HG02840 (cell line): ENCODE measurements around the gene PPP4R3B.

ENCODE experiments used
- ATAC-seq: cut with Tn5 transposase; IDR thresholded peaks from one replicate; pipeline ENCODE4 v1.9.1; 2021; ENCODE audit warnings: mild to moderate bottlenecking, moderate library complexity, moderate number of reproducible peaks; ENCODE audit not compliant: unreplicated experiment, low FRiP score

PPP4R3B gene

GRCh38 chr2:55524884-55525437, 92.5 kb downstream of the PPP4R3B start:
- ATAC-seq: no peak

DNA sequence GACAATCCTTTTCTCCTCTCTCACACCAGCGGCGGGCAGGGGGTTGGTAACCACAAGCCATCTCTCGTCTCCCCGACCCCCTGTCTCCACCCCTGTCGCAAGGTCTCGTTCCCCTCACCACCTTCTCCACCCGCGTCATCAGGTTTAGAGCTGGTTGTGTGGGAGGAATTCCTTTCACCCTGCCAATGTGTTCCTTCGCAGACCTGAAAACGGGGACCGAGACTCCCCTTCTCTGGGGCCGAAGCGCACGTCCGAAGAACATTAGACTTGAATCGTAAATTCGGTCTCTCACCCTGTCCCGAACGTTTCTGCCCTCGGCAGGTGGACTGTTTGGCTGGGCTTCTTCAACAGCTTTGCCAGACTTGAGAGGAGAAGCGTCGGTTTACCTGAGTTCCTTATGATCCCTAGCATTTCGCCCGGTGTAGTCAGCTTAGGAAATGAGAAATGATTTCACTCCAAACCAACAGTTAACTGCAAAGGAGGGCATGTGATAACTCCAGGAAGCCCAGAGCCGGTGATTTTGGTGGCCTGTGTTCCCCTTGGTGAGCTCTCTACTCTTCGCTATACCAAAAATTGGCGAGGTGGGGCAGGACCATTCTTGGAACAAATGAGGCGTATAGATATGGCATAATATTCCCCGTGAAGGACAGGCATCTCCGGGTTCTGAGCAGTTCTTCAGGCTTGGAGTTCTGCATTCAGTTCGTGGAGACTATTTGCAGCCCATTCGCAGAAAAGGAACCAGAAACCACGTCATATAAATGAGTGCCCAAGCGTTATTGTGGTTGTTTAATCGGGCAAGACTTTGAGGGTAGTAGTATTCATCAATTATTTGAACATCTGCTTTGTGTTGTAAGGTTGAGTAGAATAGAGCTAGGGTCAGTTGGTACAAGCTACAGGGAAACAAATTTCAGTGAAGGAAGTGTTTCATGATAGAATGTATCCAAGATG, 97.2 kb downstream of the PPP4R3B start:
- ATAC-seq: peak; percentile 11

DNA sequence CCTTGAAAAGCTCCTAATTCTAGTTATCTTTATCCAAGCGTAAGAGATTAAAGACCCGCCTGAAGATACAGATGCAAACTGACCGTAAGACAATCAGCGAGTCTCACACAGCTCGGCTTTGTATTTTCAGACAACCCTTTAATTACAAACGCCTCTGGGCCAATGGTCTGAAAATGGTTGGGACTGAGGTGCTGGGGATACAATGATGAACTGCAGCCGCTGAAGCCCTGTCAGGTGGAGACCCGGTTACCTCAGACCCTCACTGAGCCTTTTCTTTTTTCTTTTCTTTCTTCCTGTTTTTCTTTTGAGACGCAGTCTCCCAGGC, 98.6 kb downstream of the PPP4R3B start:
- ATAC-seq: no peak

DNA sequence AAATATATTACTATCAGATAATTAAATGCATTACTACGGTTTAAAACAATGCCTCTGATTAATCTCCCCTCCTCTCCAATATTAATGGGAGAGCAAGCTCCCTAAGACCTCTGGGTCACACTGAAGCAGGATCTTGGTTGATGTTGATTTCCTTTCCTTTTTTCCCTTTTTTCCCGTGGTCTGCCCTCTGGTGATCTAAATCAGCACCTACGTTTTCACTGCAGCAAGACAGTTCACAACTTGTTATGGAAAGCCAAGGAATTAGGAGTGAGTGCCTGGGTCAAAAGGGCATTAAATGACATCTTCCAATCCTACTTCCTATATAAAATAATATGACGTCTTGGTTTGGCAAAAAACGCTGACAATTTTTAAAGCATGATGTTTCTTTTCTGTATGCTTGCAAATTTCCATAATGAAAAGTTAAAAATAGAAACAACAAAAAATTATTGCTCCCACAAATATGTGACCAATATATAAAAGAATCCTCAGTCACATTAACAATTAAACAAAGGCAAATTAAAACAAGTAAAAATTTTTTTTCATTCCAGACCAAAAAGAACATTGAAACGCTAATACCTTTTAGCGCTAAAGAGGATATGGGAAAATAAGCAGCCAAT, 105.8 kb downstream of the PPP4R3B start:
- no peak for ATAC-seq

GRCh38 chr2:55502590-55503141, 114.8 kb downstream of the PPP4R3B start:
- ATAC-seq: no peak

DNA sequence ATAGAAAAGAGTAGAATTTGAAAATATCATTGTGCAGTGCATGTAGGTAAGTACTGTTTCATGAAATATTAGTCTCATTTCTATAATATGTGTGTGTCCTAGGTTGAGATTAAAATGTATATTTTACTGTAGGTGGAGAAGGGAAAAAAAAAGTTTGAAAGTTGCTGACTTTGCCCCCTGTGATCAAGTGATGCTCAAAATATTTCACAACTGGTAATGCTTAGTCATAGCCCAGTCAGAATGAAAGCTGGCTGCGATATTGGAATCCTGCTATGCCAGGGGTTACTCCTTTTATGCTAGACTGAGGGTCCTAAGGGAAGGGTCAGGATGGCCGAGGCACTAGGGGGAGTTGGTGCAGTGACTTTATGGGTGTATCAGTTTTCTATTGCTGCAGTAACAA, 117.4 kb downstream of the PPP4R3B start:
- ATAC-seq: no peak

DNA sequence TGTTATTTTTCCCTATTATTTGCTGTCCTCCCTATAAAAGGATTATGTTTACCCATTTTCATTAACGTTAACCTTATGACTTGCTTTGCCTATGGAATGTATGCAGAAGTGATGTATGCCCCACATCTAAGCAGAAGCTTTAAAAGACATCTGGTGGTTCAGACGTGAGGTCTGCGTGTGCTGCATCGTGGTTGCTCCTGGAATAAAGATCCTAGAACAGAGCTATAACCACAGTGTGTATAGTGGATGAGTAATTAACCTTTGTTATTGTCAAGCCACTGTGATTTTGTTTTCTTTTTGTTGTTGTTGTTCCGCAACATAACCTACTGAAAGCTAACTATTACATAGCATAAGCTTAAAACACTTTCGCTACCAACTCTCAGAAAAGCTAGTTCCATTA, 118.8 kb downstream of the PPP4R3B start:
- ATAC-seq: no peak
